CD14-positive monocyte (primary cell): ENCODE results near the gene OR5AR1. TPM values are rescaled to one million over a fixed set of nuclear protein-coding genes. Genes with fewer than 3 reads are reported as not detected.

Source experiments
- DNase-seq, 3 donors: peaks; one replicate each; pipeline ENCODE4 v3.0.0-alpha.2; 2011 to 2022
- H2AFZ ChIP-seq: 2 replicates; pipeline ENCODE4 v1.6.0; 2012; ENCODE audit warnings: mild to moderate bottlenecking, low read depth, low read length, inconsistent platforms; ENCODE audit not compliant: insufficient read depth, poor library complexity, severe bottlenecking
- H3K27ac ChIP-seq, 2 donors: 1 replicate in 1 of 2; 2 replicates in 1 of 2; pipeline ENCODE4 v1.5.1; 2012 to 2013; ENCODE audit warnings: low read length in 2 of 2, control low read depth in 1 of 2, inconsistent platforms in 1 of 2, low read depth in 1 of 2, mild to moderate bottlenecking in 1 of 2
- H3K27me3 ChIP-seq, 2 donors: one replicate each; pipeline versions ENCODE4 v1.6.0 to v1.6.1; 2011 to 2013; ENCODE audit warnings: low read length in 2 of 2; ENCODE audit not compliant: control insufficient read depth in 2 of 2, insufficient read depth in 2 of 2
- H3K36me3 ChIP-seq, 2 donors: replicated peaks in 1 of 2; 1 replicate in 1 of 2; 2 replicates in 1 of 2; pipeline versions ENCODE4 v1.5.1 to v1.6.1; 2012 to 2013; ENCODE audit warnings: low read length in 2 of 2, control low read depth in 1 of 2, inconsistent platforms in 1 of 2, mild to moderate bottlenecking in 1 of 2; ENCODE audit not compliant: insufficient read depth in 2 of 2, control insufficient read depth in 1 of 2
- H3K4me1 ChIP-seq, 2 donors: 1 replicate in 1 of 2; 2 replicates in 1 of 2; pipeline versions ENCODE4 v1.5.1 to v1.6.1; 2012 to 2013; ENCODE audit warnings: low read length in 2 of 2, control low read depth in 1 of 2, inconsistent platforms in 1 of 2, mild to moderate bottlenecking in 1 of 2, moderate library complexity in 1 of 2; ENCODE audit not compliant: insufficient read depth in 2 of 2, control insufficient read depth in 1 of 2
- H3K4me2 ChIP-seq: replicated peaks from 2 replicates; pipeline ENCODE3; 2012; ENCODE audit warnings: low read length, moderate library complexity, mild to moderate bottlenecking; ENCODE audit not compliant: poor library complexity, severe bottlenecking; ENCODE audit errors: extremely low read depth
- H3K4me3 ChIP-seq, 3 experiments: fragments of 200-600 bp in 1 of 3; sonication (generic) in 1 of 3; replicated peaks in 1 of 3; 1 replicate in 2 of 3; 2 replicates in 1 of 3; pipeline ENCODE4 v1.5.1; 2011 to 2013; ENCODE audit warnings: low read length in 3 of 3, mild to moderate bottlenecking in 3 of 3, control low read depth in 2 of 3, low read depth in 2 of 3, inconsistent platforms in 1 of 3, moderate library complexity in 1 of 3
- H3K79me2 ChIP-seq: 2 replicates; pipeline ENCODE4 v1.6.0; 2012; ENCODE audit warnings: mild to moderate bottlenecking, control low read depth, inconsistent platforms, low read length, moderate library complexity; ENCODE audit not compliant: insufficient read depth
- H3K9ac ChIP-seq: 2 replicates; pipeline ENCODE4 v1.6.0; 2017; ENCODE audit warnings: low read length, mild to moderate bottlenecking; ENCODE audit not compliant: insufficient read depth, poor library complexity, severe bottlenecking
- H3K9me3 ChIP-seq, 2 donors: replicated peaks in 1 of 2; 1 replicate in 1 of 2; 2 replicates in 1 of 2; pipeline versions ENCODE4 v1.5.1 to v1.6.1; 2012 to 2013; ENCODE audit warnings: low read length in 2 of 2, control low read depth in 1 of 2; ENCODE audit not compliant: control insufficient read depth in 1 of 2, insufficient read depth in 1 of 2
- H4K20me1 ChIP-seq: 2 replicates; pipeline ENCODE4 v1.6.0; 2012; ENCODE audit warnings: mild to moderate bottlenecking, low read length, control low read depth, moderate library complexity; ENCODE audit not compliant: insufficient read depth
- H3K27ac Mint-ChIP-seq, 7 donors: one replicate each; pipeline ENCODE4 v1.8.0; 2020; ENCODE audit warnings: mild to moderate bottlenecking in 7 of 7, mixed read lengths in 7 of 7, moderate library complexity in 6 of 7, inconsistent platforms in 2 of 7
- H3K27me3 Mint-ChIP-seq, 3 donors: one replicate each; pipeline ENCODE4 v1.8.0; 2021 to 2022; ENCODE audit warnings: low read depth in 3 of 3, mild to moderate bottlenecking in 3 of 3, mixed read lengths in 3 of 3, moderate library complexity in 3 of 3, inconsistent platforms in 1 of 3
- H3K36me3 Mint-ChIP-seq, 2 donors: one replicate each; pipeline ENCODE4 v1.8.0; 2020; ENCODE audit warnings: mixed read lengths in 2 of 2, inconsistent platforms in 1 of 2, mild to moderate bottlenecking in 1 of 2
- H3K4me1 Mint-ChIP-seq: one replicate; pipeline ENCODE4 v1.8.0; 2020; ENCODE audit warnings: mild to moderate bottlenecking, mixed read lengths
- H3K4me3 Mint-ChIP-seq, 2 donors: one replicate each; pipeline ENCODE4 v1.8.0; 2020; ENCODE audit warnings: mild to moderate bottlenecking in 2 of 2, mixed read lengths in 2 of 2, moderate library complexity in 1 of 2
- H3K9me3 Mint-ChIP-seq, 7 donors: one replicate each; pipeline ENCODE4 v1.8.0; 2020 to 2022; ENCODE audit warnings: mixed read lengths in 7 of 7, mild to moderate bottlenecking in 6 of 7, moderate library complexity in 6 of 7, inconsistent platforms in 2 of 7
- CTCF ChIP-seq: fragments of 200-600 bp; IDR thresholded peaks from one replicate; pipeline ENCODE4 v1.8.0; 2022; ENCODE audit warnings: antibody characterized with exemption, mild to moderate bottlenecking
- WGBS: methylation state at CpG from one replicate; pipeline ENCODE4 v1.1.5; 2013; ENCODE audit warnings: missing lambda C conversion rate; ENCODE audit not compliant: insufficient coverage; 5-methylcytosine and 5-hydroxymethylcytosine counted together
- intact Hi-C, 2 donors: fragments of 100-400 bp; cut with micrococcal nuclease; formaldehyde crosslinking; loops; one replicate each; pipeline versions ENCODE4 v1.15.0 to v1.15.1; 2023
- polyA plus RNA-seq, 3 donors: library from polyadenylated mRNA; depleted of rRNA in 1 of 3; unstranded in 2 of 3; stranded (reverse) in 1 of 3; fragments of 300-500 nt in 2 of 3; fragments of >200 nt in 1 of 3; fragmentation: Illumina TruSeq in 2 of 3; gene quantifications; 1 replicate in 2 of 3; 2 replicates in 1 of 3; pipeline ENCODE4 v1.2.3, GENCODE V29; 2012 to 2021

The OR5AR1 gene
- polyA plus RNA-seq, 3 donors = not detected

DNA sequence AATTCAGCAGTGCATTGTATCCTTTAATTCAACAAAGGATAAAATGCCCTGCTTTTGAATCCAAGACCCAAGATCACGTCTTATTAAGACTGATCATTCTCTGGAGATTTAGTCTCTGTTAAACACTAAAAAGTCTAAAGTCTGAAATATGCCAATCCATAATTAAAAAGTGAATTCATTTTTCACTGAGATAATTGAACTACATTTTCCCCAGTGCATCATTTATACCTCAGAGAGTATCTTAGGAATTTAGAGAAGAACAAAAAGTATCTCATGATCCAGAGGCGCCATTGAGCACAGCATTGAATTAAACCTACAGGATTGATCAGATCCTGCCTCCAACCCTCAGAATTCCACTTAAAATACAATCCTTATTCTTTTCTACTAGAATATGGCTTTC lies 26.6 kb upstream of the OR5AR1 start:
- no CpG with 5 or more reads among the region's 2 CpGs for WGBS
- peaks cover 4 to 5% of the 10 kb centered on the region in 2 donors for H3K9me3 ChIP-seq
- TF ChIP-seq CTCF = no peak
- H3K27ac ChIP-seq = no peak overlapping the region
- Mint-ChIP-seq H3K9me3 (peaks cover 0 to 6% (median 2%) of the 10 kb centered on the region in 7 donors), H3K4me1 (no peaks in the 10 kb centered on the region), H3K27ac (no peak overlapping the region), H3K27me3 (no peaks in the 10 kb centered on the region), H3K36me3 (no peaks in the 10 kb centered on the region), H3K4me3 (no peak overlapping the region)
- no peak overlapping the region for H3K9ac ChIP-seq
- no peaks in the 10 kb centered on the region for H4K20me1 ChIP-seq
- H3K4me2 ChIP-seq = no peak overlapping the region
- H3K4me3 ChIP-seq = no peak overlapping the region
- no peak for DNase-seq
- no peaks in the 10 kb centered on the region for H3K27me3 ChIP-seq
- intact Hi-C loops = no loop called here
- H3K79me2 ChIP-seq = no peaks in the 10 kb centered on the region
- no peaks in the 10 kb centered on the region for H3K4me1 ChIP-seq
- H3K36me3 ChIP-seq = no peaks in the 10 kb centered on the region
- H2AFZ ChIP-seq = no peak overlapping the region

- no peak for TF ChIP-seq CTCF
Measured at GRCh38 chr11:56637500-56637899, 26.0 kb upstream of the OR5AR1 start.

More at GRCh38 chr11:56637500-56637899, 26.0 kb upstream of the OR5AR1 start:
- peaks cover 0 to 6% (median 2%) of the 10 kb centered on the region in 7 donors for H3K9me3 Mint-ChIP-seq
- Histone ChIP-seq H3K27ac (no peak overlapping the region), H3K79me2 (no peaks in the 10 kb centered on the region), H2AFZ (no peak overlapping the region), H3K36me3 (no peaks in the 10 kb centered on the region), H3K27me3 (no peaks in the 10 kb centered on the region), H3K4me3 (no peak overlapping the region), H3K9me3 (peaks cover 7 to 9% of the 10 kb centered on the region in 2 donors), H3K9ac (no peak overlapping the region), H3K4me2 (no peak overlapping the region), H4K20me1 (no peaks in the 10 kb centered on the region), H3K4me1 (no peaks in the 10 kb centered on the region)
- no peak for DNase-seq
- no peaks in the 10 kb centered on the region for H3K27me3 Mint-ChIP-seq
- H3K4me1 Mint-ChIP-seq = no peaks in the 10 kb centered on the region
- H3K27ac Mint-ChIP-seq = no peak overlapping the region
- no peaks in the 10 kb centered on the region for H3K36me3 Mint-ChIP-seq
- H3K4me3 Mint-ChIP-seq = no peak overlapping the region
- intact Hi-C loops = no loop called here
- 92% methylated on average over 1 of the region's 3 CpGs for WGBS
